HepG2 (cell line): ENCODE results near the gene SPON2. TPM values are rescaled to one million over a fixed set of nuclear protein-coding genes. Genes with fewer than 3 reads are reported as not detected.
A peak's percentile ranks its signal among the peaks of the same experiment; 100 is the strongest.

Source experiments
- ATAC-seq: fragments of 200-7000 bp; cut with Tn5 transposase; 3 replicates; pipeline ENCODE4 v1.9.1; 2020; ENCODE audit warnings: mild to moderate bottlenecking, moderate library complexity
- BruUV-seq: library from RNA; stranded (reverse); fragments of 400-500 nt; replicated peaks from 2 replicates; lab custom pipeline; 2021; lab: Mats Ljungman, UMichigan
- CTCF ChIA-PET: fragments of 300-600 bp; formaldehyde crosslinking; extraction: SDS; loops from one replicate; lab custom pipeline; 2021; ENCODE audit warnings: low total read pairs, inconsistent platforms, low intra/inter-chr PET ratio; lab: Yijun Ruan, JAX
- POLR2A ChIA-PET: fragments of 350-600 bp; sonication (Branson Sonifier 250); formaldehyde crosslinking; loops from one replicate; lab custom pipeline; 2020; ENCODE audit warnings: antibody characterized with exemption, inconsistent platforms; lab: Yijun Ruan, JAX
- DNase-seq: peaks from one replicate; pipeline ENCODE4 v3.0.0-alpha.2; 2015; ENCODE audit warnings: low spot score
- FAIRE-seq: peaks from 3 replicates; lab custom pipeline; 2011; peaks lifted over from hg19 to GRCh38; lab: Jason Lieb, UNC
- H2AFZ ChIP-seq: one replicate; pipeline ENCODE4 v1.6.1; 2011; ENCODE audit warnings: low read length, inconsistent platforms
- H3K27ac ChIP-seq: fragments of 300-600 bp; 3 replicates; pipeline ENCODE4 v1.8.0; 2011; ENCODE audit warnings: mixed run types, mild to moderate bottlenecking, mixed read lengths, low read length, inconsistent platforms; ENCODE audit not compliant: insufficient read depth; ENCODE audit errors: extremely low read length
- H3K27me3 ChIP-seq, 2 experiments: fragments of 200-600 bp in 1 of 2; 2 replicates in 1 of 2; 3 replicates in 1 of 2; pipeline versions ENCODE4 v1.6.0 to v1.8.0; 2011; ENCODE audit warnings: low read length in 2 of 2, mild to moderate bottlenecking in 2 of 2, moderate library complexity in 2 of 2, inconsistent platforms in 1 of 2; ENCODE audit not compliant: insufficient read depth in 2 of 2, control insufficient read depth in 1 of 2
- H3K36me3 ChIP-seq, 2 experiments: fragments of 200-600 bp in 1 of 2; replicated peaks in 1 of 2; 2 replicates in 1 of 2; 3 replicates in 1 of 2; pipeline versions ENCODE4 v1.5.1 to v1.8.0; 2011; ENCODE audit warnings: low read length in 2 of 2, inconsistent platforms in 1 of 2; ENCODE audit not compliant: insufficient read depth in 2 of 2, control insufficient read depth in 1 of 2
- H3K4me1 ChIP-seq: 2 replicates; pipeline ENCODE4 v1.5.1; 2012; ENCODE audit warnings: low read length, inconsistent platforms; ENCODE audit not compliant: insufficient read depth
- H3K4me2 ChIP-seq: 2 replicates; pipeline ENCODE4 v1.6.0; 2011; ENCODE audit warnings: low read depth, low read length, inconsistent platforms
- H3K4me3 ChIP-seq, 3 experiments: fragments of 200-600 bp in 1 of 3; sonication (generic), shearing (Covaris generic) in 1 of 3; replicated peaks in 1 of 3; 2 replicates each; pipeline ENCODE4 v1.5.1; 2011 to 2016; ENCODE audit warnings: low read length in 3 of 3, inconsistent platforms in 2 of 3, low read depth in 2 of 3, mild to moderate bottlenecking in 2 of 3, control low read depth in 1 of 3, mixed read lengths in 1 of 3; ENCODE audit not compliant: insufficient read depth in 1 of 3
- H3K79me2 ChIP-seq: one replicate; pipeline ENCODE4 v1.6.1; 2011; ENCODE audit warnings: low read length, inconsistent platforms; ENCODE audit not compliant: insufficient read depth
- H3K9ac ChIP-seq: 2 replicates; pipeline ENCODE4 v1.6.0; 2011; ENCODE audit warnings: mild to moderate bottlenecking, low read depth, low read length, inconsistent platforms; ENCODE audit not compliant: insufficient read depth
- H3K9me3 ChIP-seq: 2 replicates; pipeline ENCODE4 v1.5.1; 2012; ENCODE audit warnings: mild to moderate bottlenecking, low read length
- H4K20me1 ChIP-seq: 2 replicates; pipeline ENCODE4 v1.6.0; 2011; ENCODE audit warnings: inconsistent platforms, mild to moderate bottlenecking, low read length, moderate library complexity; ENCODE audit not compliant: insufficient read depth
- GATAD2A ChIP-seq: IDR thresholded peaks from 2 replicates; pipeline ENCODE4 v1.6.1; 2016
- HNF4A ChIP-seq: sonication (generic); formaldehyde crosslinking; IDR thresholded peaks from 2 replicates; pipeline ENCODE4 v1.4.0; 2020; ENCODE audit warnings: missing genetic modification reagents
- MAX ChIP-seq: IDR thresholded peaks from 2 replicates; pipeline ENCODE4 v1.6.1; 2012; ENCODE audit warnings: inconsistent platforms
- NFIB ChIP-seq: sonication (generic); formaldehyde crosslinking; IDR thresholded peaks from 2 replicates; pipeline ENCODE4 v1.9.0; 2021; ENCODE audit warnings: missing genetic modification reagents, mild to moderate bottlenecking, borderline replicate concordance
- NFIC ChIP-seq: IDR thresholded peaks from 2 replicates; pipeline ENCODE4 v1.6.1; 2012; ENCODE audit warnings: mild to moderate bottlenecking, low read length, inconsistent platforms
- SOX6 ChIP-seq, 2 experiments: fragments of 450-650 bp in 1 of 2; sonication (generic) in 1 of 2; formaldehyde crosslinking in 1 of 2; IDR thresholded peaks; 2 replicates each; pipeline versions ENCODE4 v1.4.0 to v1.6.1; 2017 to 2020; ENCODE audit warnings: antibody characterized with exemption in 1 of 2, mild to moderate bottlenecking in 1 of 2, missing genetic modification reagents in 1 of 2
- ZFY ChIP-seq: sonication (generic); formaldehyde crosslinking; IDR thresholded peaks from 2 replicates; pipeline ENCODE4 v1.4.0; 2020; ENCODE audit warnings: missing genetic modification reagents
- ZMYM3 ChIP-seq: sonication (generic); formaldehyde crosslinking; IDR thresholded peaks from 2 replicates; pipeline ENCODE4 v1.5.1; 2020; ENCODE audit warnings: mild to moderate bottlenecking, missing genetic modification reagents
- ZNF234 ChIP-seq: sonication (generic); formaldehyde crosslinking; conservative IDR thresholded peaks from 2 replicates; pipeline ENCODE4 v1.5.1; 2020; ENCODE audit warnings: mild to moderate bottlenecking, missing genetic modification reagents
- ZNF280B ChIP-seq: sonication (generic); formaldehyde crosslinking; IDR thresholded peaks from 2 replicates; pipeline ENCODE4 v1.5.0; 2020; ENCODE audit warnings: missing genetic modification reagents, mild to moderate bottlenecking, borderline replicate concordance
- WGBS: methylation state at CpG from one replicate; pipeline ENCODE4 v1.1.6; 2017; ENCODE audit warnings: low lambda C conversion rate; 5-methylcytosine and 5-hydroxymethylcytosine counted together
- in situ Hi-C: cut with HindIII; loops from 2 replicates; pipeline ENCODE4 v1.10.0; 2017; ENCODE audit warnings: low pct_unique_long_range_greater_than_20kb; ENCODE audit not compliant: extremely low pct_ligation_motif_present
- intact Hi-C: fragments of 100-400 bp; cut with micrococcal nuclease; formaldehyde crosslinking; loops from one replicate; pipeline ENCODE4 v1.10.0; 2022; ENCODE audit not compliant: unreplicated experiment
- polyA plus RNA-seq, 8 experiments: library from polyadenylated mRNA; depleted of rRNA in 3 of 8; stranded (reverse) in 7 of 8; unstranded in 1 of 8; fragments of >200 nt; fragmentation: Illumina TruSeq in 4 of 8; extraction: Trizol in 4 of 8; gene quantifications; 2 replicates each; pipeline versions ENCODE4 v1.2.1 to v1.2.3, GENCODE V29; 2011 to 2016; ENCODE audit warnings: low read depth in 4 of 8, missing spikeins in 1 of 8, mixed read lengths in 1 of 8; ENCODE audit not compliant: insufficient read depth in 1 of 8
- total RNA-seq, 5 experiments: library from RNA; depleted of rRNA; stranded (reverse); fragments of >200 nt; fragmentation: Illumina TruSeq; extraction: Trizol; gene quantifications; 2 replicates each; pipeline ENCODE4 v1.2.3, GENCODE V29; 2016; ENCODE audit warnings: low read depth in 1 of 5
- TF ChIP-seq, protein P1 (sequence below): sonication (generic); formaldehyde crosslinking; IDR thresholded peaks from 2 replicates; pipeline ENCODE4 v1.4.0; 2020; ENCODE audit warnings: missing genetic modification reagents

SPON2 gene
- total and polyA plus RNA-seq, 2 of the 13 experiments (the other 11 are each of a cell fraction or from before 2014, with no cell fraction given): 17.4 to 55.2 TPM

GRCh38 chr4:1178300-1179088 lies 6.1 kb upstream of the SPON2 start:
- H3K4me1 ChIP-seq: peaks cover 55% of the 10 kb centered on the region

GRCh38 chr4:1177274-1178141 lies 5.1 kb upstream of the SPON2 start:
- Histone ChIP-seq H3K4me2 (peak overlapping the region; percentile 73), H3K79me2 (no peaks in the 10 kb centered on the region), H4K20me1 (no peaks in the 10 kb centered on the region), H3K4me1 (peaks cover 61% of the 10 kb centered on the region), H3K36me3 (no peaks in the 10 kb centered on the region), H3K9me3 (peaks cover 12% of the 10 kb centered on the region), H3K9ac (peak overlapping the region; percentile 6; the same call in 1 of the 2 replicates), H2AFZ (no peak overlapping the region), H3K27ac (no peak overlapping the region), H3K27me3 (no peaks in the 10 kb centered on the region), H3K4me3 (peak overlapping the region in 1 of 3 experiments; percentile 56; a peak in 1 of 6 replicates)
- peak; percentile 11 for ATAC-seq
- WGBS: 61% methylated on average over 13 of the region's 28 CpGs
- intact Hi-C loops (no loop called here), in situ Hi-C loops (no loop called here)
- CTCF ChIA-PET: no interaction called here
- DNase-seq: peak; percentile 38
- POLR2A ChIA-PET: interaction anchor here (1.0 to 3.5 kb wide), 3 partner anchors 9 to 27 kb away, joined by 3 to 18 read pairs (median 9); no protein-coding TSS in a partner anchor
- no TSS peak for BruUV-seq
- FAIRE-seq: peak; percentile 56
- no peak for TF ChIP-seq GATAD2A (CRISPR knock-in tag)
- TF ChIP-seq ZFY (CRISPR knock-in tag): peak; percentile 26; the same call in 1 of the 2 replicates
- 0 out of 2 replicates have a peak, but pooled peaks have one; percentile 10 for TF ChIP-seq HNF4A
- TF ChIP-seq SOX6 (IDR thresholded peaks at IDR 0.05): no peak
- TF ChIP-seq SOX6 (CRISPR knock-in tag; IDR thresholded peaks at IDR 0.05): 0 out of 2 replicates have a peak, but pooled peaks have one; percentile 18
- TF ChIP-seq, protein P1, sequence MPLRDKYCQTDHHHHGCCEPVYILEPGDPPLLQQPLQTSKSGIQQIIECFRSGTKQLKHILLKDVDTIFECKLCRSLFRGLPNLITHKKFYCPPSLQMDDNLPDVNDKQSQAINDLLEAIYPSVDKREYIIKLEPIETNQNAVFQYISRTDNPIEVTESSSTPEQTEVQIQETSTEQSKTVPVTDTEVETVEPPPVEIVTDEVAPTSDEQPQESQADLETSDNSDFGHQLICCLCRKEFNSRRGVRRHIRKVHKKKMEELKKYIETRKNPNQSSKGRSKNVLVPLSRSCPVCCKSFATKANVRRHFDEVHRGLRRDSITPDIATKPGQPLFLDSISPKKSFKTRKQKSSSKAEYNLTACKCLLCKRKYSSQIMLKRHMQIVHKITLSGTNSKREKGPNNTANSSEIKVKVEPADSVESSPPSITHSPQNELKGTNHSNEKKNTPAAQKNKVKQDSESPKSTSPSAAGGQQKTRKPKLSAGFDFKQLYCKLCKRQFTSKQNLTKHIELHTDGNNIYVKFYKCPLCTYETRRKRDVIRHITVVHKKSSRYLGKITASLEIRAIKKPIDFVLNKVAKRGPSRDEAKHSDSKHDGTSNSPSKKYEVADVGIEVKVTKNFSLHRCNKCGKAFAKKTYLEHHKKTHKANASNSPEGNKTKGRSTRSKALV (CRISPR knock-in tag): 0 out of 2 replicates have a peak, but pooled peaks have one; percentile 32
- no peak for TF ChIP-seq ZNF280B
- TF ChIP-seq NFIB (CRISPR knock-in tag): no peak
- TF ChIP-seq ZNF234: no peak

More at GRCh38 chr4:1178300-1179088, 6.1 kb upstream of the SPON2 start:
- Histone ChIP-seq H3K9me3 (peaks cover 12% of the 10 kb centered on the region), H3K36me3 (no peaks in the 10 kb centered on the region), H3K79me2 (no peaks in the 10 kb centered on the region), H3K27me3 (no peaks in the 10 kb centered on the region), H3K4me2 (no peak overlapping the region), H3K9ac (no peak overlapping the region), H3K27ac (no peak overlapping the region), H2AFZ (no peak overlapping the region), H3K4me3 (no peak overlapping the region), H4K20me1 (no peaks in the 10 kb centered on the region)
- no peak for DNase-seq
- in situ Hi-C loops: no loop called here
- intact Hi-C loops: no loop called here
- ChIA-PET CTCF (no interaction called here), POLR2A (interaction anchor here (1.4 to 3.5 kb wide), 2 partner anchors 14 to 26 kb away, joined by 9 to 18 read pairs; no protein-coding TSS in a partner anchor)
- no peak for TF ChIP-seq NFIC
- TF ChIP-seq ZMYM3 (CRISPR knock-in tag): peak; percentile 71; the same call in 1 of the 2 replicates
- TF ChIP-seq MAX: 0 out of 2 replicates have a peak, but pooled peaks have one; percentile 16
- BruUV-seq: no TSS peak
- no peak for ATAC-seq
- WGBS: 82% methylated on average over 11 of the region's 11 CpGs
- no peak for FAIRE-seq
